K562 (cell line): ENCODE data around the gene TMPRSS9. TPM values are rescaled to one million over a fixed set of nuclear protein-coding genes. Genes with fewer than 3 reads are reported as not detected.
A peak's percentile ranks its signal among the peaks of the same experiment; 100 is the strongest.

Experiments used
- ARID4B ChIP-seq: sonication (generic); formaldehyde crosslinking; IDR thresholded peaks from 2 replicates; pipeline ENCODE4 v1.8.0; 2022; ENCODE audit warnings: mild to moderate bottlenecking, missing genetic modification reagents
- CHAMP1 ChIP-seq: fragments of 450-650 bp; IDR thresholded peaks from 2 replicates; pipeline ENCODE4 v1.6.1; 2016; ENCODE audit warnings: mild to moderate bottlenecking
- CREB1 ChIP-seq, 2 experiments: sonication (generic) in 1 of 2; formaldehyde crosslinking in 1 of 2; IDR thresholded peaks; 2 replicates each; pipeline versions ENCODE4 v1.6.1 to v1.8.0; 2012 to 2022; ENCODE audit warnings: inconsistent platforms in 1 of 2, mild to moderate bottlenecking in 1 of 2, missing genetic modification reagents in 1 of 2, moderate library complexity in 1 of 2
- CUX1 ChIP-seq: fragments of 200-800 bp; sonication (Bioruptor generic); IDR thresholded peaks from 2 replicates; pipeline ENCODE4 v1.6.1; 2016; ENCODE audit warnings: missing genetic modification characterization, missing compliant biosample characterization
- KLF13 ChIP-seq: fragments of 450-650 bp; IDR thresholded peaks from 2 replicates; pipeline ENCODE4 v1.6.1; 2016; ENCODE audit warnings: missing genetic modification characterization, low read depth, mild to moderate bottlenecking, missing compliant biosample characterization, moderate library complexity, borderline replicate concordance
- MITF ChIP-seq: IDR thresholded peaks from 2 replicates; pipeline ENCODE4 v1.6.1; 2014; ENCODE audit warnings: antibody characterized with exemption
- NFATC3 ChIP-seq: fragments of 450-650 bp; IDR thresholded peaks from 2 replicates; pipeline ENCODE4 v1.6.1; 2017; ENCODE audit warnings: mild to moderate bottlenecking
- RNF2 ChIP-seq: sonication (generic); IDR thresholded peaks from 2 replicates; pipeline ENCODE4 v1.6.1; 2016
- SRSF1 ChIP-seq: fragments of 200-400 bp; formaldehyde crosslinking; IDR thresholded peaks from 2 replicates; pipeline ENCODE4 v1.6.1; 2017; ENCODE audit warnings: mild to moderate bottlenecking, low read depth, low read length, moderate library complexity
- ZBTB49 ChIP-seq: sonication (generic); formaldehyde crosslinking; IDR thresholded peaks from 2 replicates; pipeline ENCODE4 v1.8.0; 2022; ENCODE audit warnings: missing genetic modification reagents, mild to moderate bottlenecking, borderline replicate concordance
- ZNF143 ChIP-seq: sonication (generic); formaldehyde crosslinking; IDR thresholded peaks from 2 replicates; pipeline ENCODE4 v1.9.0; 2022; ENCODE audit warnings: mild to moderate bottlenecking, missing genetic modification reagents
- polyA plus RNA-seq, 8 experiments: library from polyadenylated mRNA; depleted of rRNA in 4 of 8; stranded (reverse) in 5 of 8; unstranded in 3 of 8; fragments of >200 nt; fragmentation: Nextera tagmentation in 2 of 8; fragmentation: Illumina TruSeq in 1 of 8; extraction: Ambion mirVana in 2 of 8; extraction: Trizol in 1 of 8; gene quantifications; 2 replicates each; pipeline versions ENCODE4 v1.2.1 to v1.2.3, GENCODE V29; 2011 to 2014; ENCODE audit warnings: inconsistent platforms in 1 of 8, missing spikeins in 1 of 8
- total RNA-seq, 7 experiments: library from RNA; depleted of rRNA in 6 of 7; stranded (reverse); fragments of >200 nt in 6 of 7; fragmentation: Illumina TruSeq in 2 of 7; extraction: Trizol in 2 of 7; gene quantifications; 2 replicates each; pipeline versions ENCODE4 v1.2.1 to v1.2.3, GENCODE V29; 2011 to 2021; ENCODE audit warnings: low replicate concordance in 1 of 7

TMPRSS9 gene
- total and polyA plus RNA-seq, 9 of the 15 experiments (the other 6 are each of a cell fraction or from before 2014, with no cell fraction given) = 0.01 to 0.03 TPM; not detected in 7

GRCh38 chr19:2315818-2316353, 44.2 kb upstream of the TMPRSS9 start (continued):
- TF ChIP-seq ARID4B (CRISPR knock-in tag) (no peak), SRSF1 (no peak), NFATC3 (no peak), ZBTB49 (CRISPR knock-in tag) (no peak), CHAMP1 (no peak), CUX1 (CRISPR knock-in tag) (no peak), ZNF143 (CRISPR knock-in tag) (no peak), MITF (no peak), CREB1 (IDR thresholded peaks at IDR 0.05) (no peak), CREB1 (CRISPR knock-in tag; IDR thresholded peaks at IDR 0.05) (no peak), KLF13 (0 out of 2 replicates have a peak, but pooled peaks have one; percentile 22), RNF2 (no peak)
